Measurements from ENCODE around the gene SOX8. TPM values are rescaled to one million over a fixed set of nuclear protein-coding genes. Genes with fewer than 3 reads are reported as not detected.

Gene SOX8
- total RNA-seq, 2 experiments from 2014 or later = 0.25 to 0.27 TPM

GRCh38 chr16:1011316-1012082, 29.9 kb downstream of the SOX8 start:
- no peaks in the 10 kb centered on the region for H3K4me1 Mint-ChIP-seq
- no peak overlapping the region for H3K27ac Mint-ChIP-seq
- H3K9me3 Mint-ChIP-seq = no peaks in the 10 kb centered on the region
- H3K4me3 Mint-ChIP-seq = no peak overlapping the region
- no peak for DNase-seq
- H3K27me3 Mint-ChIP-seq = peaks cover 4% of the 10 kb centered on the region
- POLR2A ChIA-PET = no interaction called here
- no peaks in the 10 kb centered on the region for H3K36me3 Mint-ChIP-seq (ENCODE audit: low read depth)
- CTCF ChIA-PET = no interaction called here

GRCh38 chr16:1012135-1012534, 30.6 kb downstream of the SOX8 start:
- Mint-ChIP-seq H3K4me3 (no peak overlapping the region), H3K36me3 (ENCODE audit: low read depth) (no peaks in the 10 kb centered on the region), H3K9me3 (no peaks in the 10 kb centered on the region), H3K27ac (no peak overlapping the region), H3K4me1 (no peaks in the 10 kb centered on the region), H3K27me3 (peaks cover 4% of the 10 kb centered on the region)
- no peak for DNase-seq
- ChIA-PET CTCF (no interaction called here), POLR2A (no interaction called here)

- Mint-ChIP-seq H3K4me1 (no peaks in the 10 kb centered on the region), H3K27ac (no peak overlapping the region), H3K4me3 (no peak overlapping the region), H3K27me3 (peaks cover 4% of the 10 kb centered on the region), H3K9me3 (no peaks in the 10 kb centered on the region), H3K36me3 (ENCODE audit: low read depth) (no peaks in the 10 kb centered on the region)
- DNase-seq = no peak
- POLR2A ChIA-PET = no interaction called here
- CTCF ChIA-PET = no interaction called here
Measured at GRCh38 chr16:1012722-1013592, 31.4 kb downstream of the SOX8 start.

- H3K4me1 Mint-ChIP-seq = no peaks in the 10 kb centered on the region
- no peak overlapping the region for H3K4me3 Mint-ChIP-seq
- CTCF ChIA-PET = no interaction called here
- POLR2A ChIA-PET = no interaction called here
- no peaks in the 10 kb centered on the region for H3K36me3 Mint-ChIP-seq (ENCODE audit: low read depth)
- H3K27ac Mint-ChIP-seq = no peak overlapping the region
- DNase-seq = no peak
- no peaks in the 10 kb centered on the region for H3K9me3 Mint-ChIP-seq
- peaks cover 4% of the 10 kb centered on the region for H3K27me3 Mint-ChIP-seq
Measured at GRCh38 chr16:1013593-1013900, 32.0 kb downstream of the SOX8 start.

- CTCF ChIA-PET = no interaction called here
- H3K4me3 Mint-ChIP-seq = no peak overlapping the region
- H3K27me3 Mint-ChIP-seq = no peaks in the 10 kb centered on the region
- H3K9me3 Mint-ChIP-seq = no peaks in the 10 kb centered on the region
- DNase-seq = no peak
- POLR2A ChIA-PET = no interaction called here
- H3K36me3 Mint-ChIP-seq (ENCODE audit: low read depth) = no peaks in the 10 kb centered on the region
- no peaks in the 10 kb centered on the region for H3K4me1 Mint-ChIP-seq
- no peak overlapping the region for H3K27ac Mint-ChIP-seq
Measured at GRCh38 chr16:1014221-1014620, 32.7 kb downstream of the SOX8 start.

GRCh38 chr16:1014771-1015495, 33.4 kb downstream of the SOX8 start:
- CTCF ChIA-PET = interaction anchor here (0.5 to 1.0 kb wide), 2 partner anchors 42 to 1343 kb away, joined by 3 read pairs; no protein-coding TSS in a partner anchor
- H3K4me3 Mint-ChIP-seq = no peak overlapping the region
- no peaks in the 10 kb centered on the region for H3K36me3 Mint-ChIP-seq (ENCODE audit: low read depth)
- H3K9me3 Mint-ChIP-seq = no peaks in the 10 kb centered on the region
- no peak overlapping the region for H3K27ac Mint-ChIP-seq
- POLR2A ChIA-PET = no interaction called here
- no peaks in the 10 kb centered on the region for H3K4me1 Mint-ChIP-seq
- no peaks in the 10 kb centered on the region for H3K27me3 Mint-ChIP-seq
- DNase-seq = no peak

- no peak for DNase-seq
- no peaks in the 10 kb centered on the region for H3K4me1 Mint-ChIP-seq
- H3K4me3 Mint-ChIP-seq = no peak overlapping the region
- H3K36me3 Mint-ChIP-seq (ENCODE audit: low read depth) = no peaks in the 10 kb centered on the region
- POLR2A ChIA-PET = no interaction called here
- CTCF ChIA-PET = no interaction called here
- H3K27me3 Mint-ChIP-seq = no peaks in the 10 kb centered on the region
- no peaks in the 10 kb centered on the region for H3K9me3 Mint-ChIP-seq
- H3K27ac Mint-ChIP-seq = no peak overlapping the region
Measured at GRCh38 chr16:1018447-1019198, 37.1 kb downstream of the SOX8 start.

GRCh38 chr16:1019231-1020090, 37.9 kb downstream of the SOX8 start:
- H3K9me3 Mint-ChIP-seq = no peaks in the 10 kb centered on the region
- H3K4me3 Mint-ChIP-seq = no peak overlapping the region
- DNase-seq = no peak
- POLR2A ChIA-PET = no interaction called here
- no peak overlapping the region for H3K27ac Mint-ChIP-seq
- no peaks in the 10 kb centered on the region for H3K27me3 Mint-ChIP-seq
- H3K36me3 Mint-ChIP-seq (ENCODE audit: low read depth) = no peaks in the 10 kb centered on the region
- CTCF ChIA-PET = no interaction called here
- H3K4me1 Mint-ChIP-seq = no peaks in the 10 kb centered on the region

- CTCF ChIA-PET = no interaction called here
- Mint-ChIP-seq H3K36me3 (ENCODE audit: low read depth) (no peaks in the 10 kb centered on the region), H3K27ac (no peak overlapping the region), H3K9me3 (no peaks in the 10 kb centered on the region), H3K27me3 (no peaks in the 10 kb centered on the region), H3K4me3 (no peak overlapping the region), H3K4me1 (no peaks in the 10 kb centered on the region)
- no peak for DNase-seq
- POLR2A ChIA-PET = no interaction called here
Measured at GRCh38 chr16:1020091-1020399, 38.5 kb downstream of the SOX8 start.

GRCh38 chr16:1020591-1020990, 39.0 kb downstream of the SOX8 start:
- H3K9me3 Mint-ChIP-seq = no peaks in the 10 kb centered on the region
- POLR2A ChIA-PET = no interaction called here
- no peaks in the 10 kb centered on the region for H3K27me3 Mint-ChIP-seq
- H3K4me3 Mint-ChIP-seq = no peak overlapping the region
- CTCF ChIA-PET = no interaction called here
- H3K4me1 Mint-ChIP-seq = no peaks in the 10 kb centered on the region
- no peak for DNase-seq
- H3K27ac Mint-ChIP-seq = no peak overlapping the region
- H3K36me3 Mint-ChIP-seq (ENCODE audit: low read depth) = no peaks in the 10 kb centered on the region

- H3K9me3 Mint-ChIP-seq = no peaks in the 10 kb centered on the region
- no peaks in the 10 kb centered on the region for H3K4me1 Mint-ChIP-seq
- POLR2A ChIA-PET = no interaction called here
- no peak overlapping the region for H3K4me3 Mint-ChIP-seq
- no peak overlapping the region for H3K27ac Mint-ChIP-seq
- no peak for DNase-seq
- no peaks in the 10 kb centered on the region for H3K27me3 Mint-ChIP-seq
- no peaks in the 10 kb centered on the region for H3K36me3 Mint-ChIP-seq (ENCODE audit: low read depth)
- CTCF ChIA-PET = no interaction called here
Measured at GRCh38 chr16:1021553-1022160, 40.1 kb downstream of the SOX8 start.

- Mint-ChIP-seq H3K4me1 (no peaks in the 10 kb centered on the region), H3K4me3 (no peak overlapping the region), H3K27ac (no peak overlapping the region), H3K9me3 (no peaks in the 10 kb centered on the region), H3K36me3 (ENCODE audit: low read depth) (no peaks in the 10 kb centered on the region), H3K27me3 (no peaks in the 10 kb centered on the region)
- ChIA-PET POLR2A (no interaction called here), CTCF (no interaction called here)
- no peak for DNase-seq
Measured at GRCh38 chr16:1022466-1022865, 40.9 kb downstream of the SOX8 start.
